ENCODE data around the gene STXBP5. TPM values are rescaled to one million over a fixed set of nuclear protein-coding genes. Genes with fewer than 3 reads are reported as not detected.
A peak's percentile ranks its signal among the peaks of the same experiment; 100 is the strongest.

The STXBP5 gene
- total RNA-seq, 2 donors from 2014 or later: 45.8 to 52.3 TPM

DNA sequence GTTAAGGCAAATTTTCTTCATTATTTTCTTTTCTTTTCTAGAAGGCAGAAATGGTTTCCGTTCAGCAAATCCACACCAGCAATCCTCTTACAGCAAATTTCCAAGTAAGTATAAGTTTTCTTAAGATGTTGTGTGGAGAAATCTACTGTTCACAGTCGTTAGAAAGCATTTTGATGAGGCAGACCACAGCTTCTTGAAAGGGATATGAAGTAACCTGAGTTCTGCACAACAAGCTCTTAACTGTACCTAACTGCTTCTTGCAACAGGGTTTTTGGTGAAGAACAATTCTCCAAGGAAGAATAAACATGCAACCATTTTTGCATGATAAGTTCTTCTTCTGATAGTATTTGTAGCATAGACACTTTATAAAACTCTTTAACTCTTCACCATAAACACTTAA, 45.3 kb upstream of the STXBP5 start:
- H3K9ac ChIP-seq (ENCODE audit: low read depth in 2 of 2, low read length in 2 of 2): no peak overlapping the region
- no peak for DNase-seq

DNA sequence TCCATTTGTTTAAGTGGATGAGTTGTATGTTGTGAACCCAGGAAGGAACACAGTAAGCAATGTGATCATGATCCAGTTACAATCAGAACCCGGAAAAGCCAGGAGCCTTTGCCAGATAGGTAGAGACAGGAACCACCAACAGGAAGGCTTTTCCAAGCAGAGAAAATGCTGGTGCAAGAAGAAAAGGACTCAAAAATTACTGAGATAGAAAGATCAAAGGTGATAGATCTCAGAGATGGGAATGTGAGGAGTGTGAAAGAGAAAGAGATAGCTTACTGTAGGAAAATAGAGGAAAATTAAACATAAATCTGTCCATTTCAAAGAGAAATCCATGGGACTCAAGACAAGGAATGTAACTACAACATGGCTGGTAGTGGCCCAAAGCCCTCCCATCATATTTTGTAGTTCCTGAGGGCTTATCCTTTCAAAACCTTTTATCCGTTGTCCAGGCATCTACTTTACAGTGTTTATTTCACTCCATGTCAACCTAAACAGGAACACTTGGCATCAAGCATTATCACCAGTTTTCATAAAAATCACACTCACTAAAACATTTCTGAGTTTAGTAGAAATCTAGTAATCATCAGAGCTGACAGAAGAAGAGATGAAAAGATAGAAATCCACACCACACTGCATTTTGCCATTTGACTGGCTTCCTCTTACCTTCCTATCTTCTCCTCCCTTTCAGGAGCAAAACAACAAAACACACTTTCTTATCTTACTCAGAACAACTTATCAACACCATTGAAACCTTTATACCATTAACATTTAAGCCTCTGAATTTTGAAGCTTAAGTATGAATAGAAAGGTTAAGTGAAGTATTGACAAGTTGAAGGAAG, 44.5 kb upstream of the STXBP5 start:
- no peak for DNase-seq
- intact Hi-C loops (cut with DNase I): no loop called here
- H3K9ac ChIP-seq (ENCODE audit: low read depth in 2 of 2, low read length in 2 of 2): no peak overlapping the region
- H3K27ac ChIP-seq: no peak overlapping the region
- no peaks in the 10 kb centered on the region for H3K36me3 ChIP-seq
- H3K4me3 ChIP-seq: no peak overlapping the region
- H3K27me3 ChIP-seq: no peaks in the 10 kb centered on the region
- TF ChIP-seq, protein P1, sequence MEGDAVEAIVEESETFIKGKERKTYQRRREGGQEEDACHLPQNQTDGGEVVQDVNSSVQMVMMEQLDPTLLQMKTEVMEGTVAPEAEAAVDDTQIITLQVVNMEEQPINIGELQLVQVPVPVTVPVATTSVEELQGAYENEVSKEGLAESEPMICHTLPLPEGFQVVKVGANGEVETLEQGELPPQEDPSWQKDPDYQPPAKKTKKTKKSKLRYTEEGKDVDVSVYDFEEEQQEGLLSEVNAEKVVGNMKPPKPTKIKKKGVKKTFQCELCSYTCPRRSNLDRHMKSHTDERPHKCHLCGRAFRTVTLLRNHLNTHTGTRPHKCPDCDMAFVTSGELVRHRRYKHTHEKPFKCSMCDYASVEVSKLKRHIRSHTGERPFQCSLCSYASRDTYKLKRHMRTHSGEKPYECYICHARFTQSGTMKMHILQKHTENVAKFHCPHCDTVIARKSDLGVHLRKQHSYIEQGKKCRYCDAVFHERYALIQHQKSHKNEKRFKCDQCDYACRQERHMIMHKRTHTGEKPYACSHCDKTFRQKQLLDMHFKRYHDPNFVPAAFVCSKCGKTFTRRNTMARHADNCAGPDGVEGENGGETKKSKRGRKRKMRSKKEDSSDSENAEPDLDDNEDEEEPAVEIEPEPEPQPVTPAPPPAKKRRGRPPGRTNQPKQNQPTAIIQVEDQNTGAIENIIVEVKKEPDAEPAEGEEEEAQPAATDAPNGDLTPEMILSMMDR (IDR thresholded peaks at IDR 0.05): no peak
- no peaks in the 10 kb centered on the region for H3K9me3 ChIP-seq
- H3K4me1 ChIP-seq: no peaks in the 10 kb centered on the region

More for the DNA sequence above, 45.3 kb upstream of the STXBP5 start:
- TF ChIP-seq, protein P1 (IDR thresholded peaks at IDR 0.05): no peak
- intact Hi-C loops (cut with DNase I): no loop called here
- Histone ChIP-seq H3K27ac (no peak overlapping the region), H3K4me3 (no peak overlapping the region), H3K4me1 (no peaks in the 10 kb centered on the region), H3K36me3 (no peaks in the 10 kb centered on the region), H3K27me3 (no peaks in the 10 kb centered on the region), H3K9me3 (no peaks in the 10 kb centered on the region)

DNA sequence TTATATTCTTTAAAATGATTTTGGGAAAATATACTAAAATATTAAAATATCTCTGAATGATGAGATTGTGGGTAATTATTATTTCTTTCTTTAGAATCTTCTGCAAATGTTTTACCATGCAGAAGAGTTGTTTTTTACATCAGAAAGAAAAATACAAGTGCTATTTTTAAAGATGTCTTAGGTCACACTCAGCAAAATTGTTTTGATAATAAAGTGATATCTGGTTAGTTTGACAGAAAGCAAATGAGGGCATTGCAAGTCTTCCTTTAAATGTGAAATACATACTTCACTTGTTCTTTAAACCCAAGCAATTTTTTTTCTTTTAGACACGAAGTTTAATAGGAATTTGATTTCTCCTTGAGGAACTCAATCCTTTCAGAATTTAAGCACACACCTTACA, 43.6 kb upstream of the STXBP5 start:
- Histone ChIP-seq H3K9ac (ENCODE audit: low read depth in 2 of 2, low read length in 2 of 2) (no peak overlapping the region), H3K4me3 (no peak overlapping the region), H3K27ac (no peak overlapping the region), H3K9me3 (no peaks in the 10 kb centered on the region), H3K36me3 (no peaks in the 10 kb centered on the region), H3K27me3 (no peaks in the 10 kb centered on the region), H3K4me1 (no peaks in the 10 kb centered on the region)
- DNase-seq: no peak
- TF ChIP-seq, protein P1 (IDR thresholded peaks at IDR 0.05): no peak
- intact Hi-C loops (cut with DNase I): no loop called here

DNA sequence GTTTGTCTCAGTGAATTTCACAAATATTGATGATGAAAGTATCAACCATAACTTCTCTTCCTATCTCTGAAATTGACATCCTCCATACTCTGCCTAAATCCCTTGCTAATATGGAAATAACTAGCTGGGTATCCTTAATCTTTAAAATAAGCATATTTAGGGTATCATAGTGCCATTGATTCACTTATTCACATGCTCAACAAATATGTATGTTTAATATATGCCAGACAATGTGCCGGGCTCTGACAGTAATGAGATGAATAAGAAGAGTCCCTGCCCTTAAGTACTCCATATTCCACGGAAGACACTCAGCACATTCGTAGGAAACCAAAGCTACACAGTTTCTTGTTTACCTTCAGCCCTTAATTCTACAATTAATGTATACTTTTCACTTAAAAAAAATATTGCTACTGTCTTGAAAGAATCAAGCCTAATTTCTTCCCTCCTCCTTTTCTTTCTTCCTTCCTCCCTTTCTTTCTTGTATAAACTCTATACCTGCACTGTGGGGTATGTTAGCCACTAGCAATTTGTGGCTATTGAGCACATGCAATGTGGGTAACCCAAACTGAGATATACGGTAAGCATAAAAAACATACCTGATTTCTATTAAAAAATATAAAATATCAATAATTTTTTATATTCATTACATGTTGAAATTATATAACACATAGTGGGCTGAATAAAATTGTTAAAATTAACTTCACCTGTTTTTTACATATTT, 42.8 kb upstream of the STXBP5 start:
- no peak overlapping the region for H3K4me3 ChIP-seq
- no peak overlapping the region for H3K9ac ChIP-seq (ENCODE audit: low read depth in 2 of 2, low read length in 2 of 2)
- no peaks in the 10 kb centered on the region for H3K9me3 ChIP-seq
- H3K27me3 ChIP-seq: no peaks in the 10 kb centered on the region
- intact Hi-C loops (cut with DNase I): no loop called here
- no peak for DNase-seq
- TF ChIP-seq, protein P1 (IDR thresholded peaks at IDR 0.05): no peak
- H3K36me3 ChIP-seq: no peaks in the 10 kb centered on the region
- no peaks in the 10 kb centered on the region for H3K4me1 ChIP-seq
- no peak overlapping the region for H3K27ac ChIP-seq

DNA sequence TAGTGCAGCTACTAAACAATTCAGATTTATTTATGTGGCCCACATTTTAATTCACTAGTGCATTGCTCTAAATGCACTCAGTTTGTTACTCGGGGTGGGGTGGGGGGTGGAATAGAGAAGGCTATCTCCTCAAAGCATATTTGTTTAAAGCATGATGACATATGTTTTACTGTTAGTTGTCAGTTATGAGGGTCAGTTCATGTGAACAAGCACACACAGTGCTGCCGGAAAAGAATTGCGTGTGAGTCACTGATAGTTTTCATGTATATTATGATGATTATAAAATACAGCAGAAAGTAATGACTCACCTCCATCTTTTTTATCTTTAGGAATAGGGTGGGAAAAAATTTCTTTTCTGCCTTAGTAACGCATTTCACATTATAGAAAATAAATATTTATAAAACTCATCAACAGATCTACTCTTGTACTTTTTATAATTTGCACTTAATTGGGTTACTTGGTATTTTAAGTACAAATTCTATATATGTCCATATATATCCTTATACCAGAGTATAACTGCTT, 42.2 kb upstream of the STXBP5 start:
- Histone ChIP-seq H3K9me3 (no peaks in the 10 kb centered on the region), H3K27me3 (no peaks in the 10 kb centered on the region), H3K4me1 (no peaks in the 10 kb centered on the region), H3K27ac (no peak overlapping the region), H3K36me3 (no peaks in the 10 kb centered on the region), H3K9ac (ENCODE audit: low read depth in 2 of 2, low read length in 2 of 2) (no peak overlapping the region), H3K4me3 (no peak overlapping the region)
- intact Hi-C loops (cut with DNase I): no loop called here
- TF ChIP-seq, protein P1 (IDR thresholded peaks at IDR 0.05): no peak
- DNase-seq: peak; percentile 44

Measured in colonic mucosa (tissue), 4 donors.